ENCODE results near the gene EMC9. TPM values are rescaled to one million over a fixed set of nuclear protein-coding genes. Genes with fewer than 3 reads are reported as not detected.

The EMC9 gene
- total RNA-seq, 4 donors from 2014 or later, result 8.3 to 25.5 (median 16.9) TPM

- peak; percentile 99 for DNase-seq
- WGBS, 2 donors, result 0 to 1% methylated on average over 19 to 32 of the region's 57 CpGs
- H3K36me3 ChIP-seq, result peaks cover 22 to 23% of the 10 kb centered on the region in 2 donors
- peak in 1 of 2 donors; percentile 59 for TF ChIP-seq POLR2A (IDR thresholded peaks at IDR 0.05)
- TF ChIP-seq, protein P1, sequence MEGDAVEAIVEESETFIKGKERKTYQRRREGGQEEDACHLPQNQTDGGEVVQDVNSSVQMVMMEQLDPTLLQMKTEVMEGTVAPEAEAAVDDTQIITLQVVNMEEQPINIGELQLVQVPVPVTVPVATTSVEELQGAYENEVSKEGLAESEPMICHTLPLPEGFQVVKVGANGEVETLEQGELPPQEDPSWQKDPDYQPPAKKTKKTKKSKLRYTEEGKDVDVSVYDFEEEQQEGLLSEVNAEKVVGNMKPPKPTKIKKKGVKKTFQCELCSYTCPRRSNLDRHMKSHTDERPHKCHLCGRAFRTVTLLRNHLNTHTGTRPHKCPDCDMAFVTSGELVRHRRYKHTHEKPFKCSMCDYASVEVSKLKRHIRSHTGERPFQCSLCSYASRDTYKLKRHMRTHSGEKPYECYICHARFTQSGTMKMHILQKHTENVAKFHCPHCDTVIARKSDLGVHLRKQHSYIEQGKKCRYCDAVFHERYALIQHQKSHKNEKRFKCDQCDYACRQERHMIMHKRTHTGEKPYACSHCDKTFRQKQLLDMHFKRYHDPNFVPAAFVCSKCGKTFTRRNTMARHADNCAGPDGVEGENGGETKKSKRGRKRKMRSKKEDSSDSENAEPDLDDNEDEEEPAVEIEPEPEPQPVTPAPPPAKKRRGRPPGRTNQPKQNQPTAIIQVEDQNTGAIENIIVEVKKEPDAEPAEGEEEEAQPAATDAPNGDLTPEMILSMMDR (IDR thresholded peaks at IDR 0.05), result no peak
- peak within 1 kb of the TSS; percentile 58 to 83 (median 83) for H3K4me3 ChIP-seq (replicated peaks in 1 of 3)
- H3K9me3 ChIP-seq, result no peaks in the 10 kb centered on the region
- intact Hi-C loops (cut with DNase I), result no loop called here
- no peaks in the 10 kb centered on the region for H3K27me3 ChIP-seq
- H3K4me1 ChIP-seq, result peaks cover 19% of the 10 kb centered on the region in 2 donors
- peak within 1 kb of the TSS; percentile 37 to 75 (median 70) for H3K27ac ChIP-seq
Measured at GRCh38 chr14:24146978-24147760, 5.8 kb upstream of the EMC9 start, which contains the start of gene RNF31. Gene RNF31, plus strand, starts transcription at chr14:24147498. Its CDS starts 201 bp downstream, at chr14:24147699.

- WGBS, 2 donors, result 0 to 1% methylated on average over 17 to 25 of the region's 25 CpGs
- peaks cover 22 to 23% of the 10 kb centered on the region in 2 donors for H3K4me1 ChIP-seq
- DNase-seq, result peak; percentile 99
- no peaks in the 10 kb centered on the region for H3K27me3 ChIP-seq
- TF ChIP-seq POLR2A (IDR thresholded peaks at IDR 0.05), result peak in 1 of 2 donors; percentile 58
- TF ChIP-seq, protein P1 (IDR thresholded peaks at IDR 0.05), result no peak
- no peaks in the 10 kb centered on the region for H3K9me3 ChIP-seq
- intact Hi-C loops (cut with DNase I), result no loop called here
- H3K4me3 ChIP-seq (replicated peaks in 1 of 3), result peak within 1 kb of the TSS; percentile 58 to 83 (median 83)
- H3K27ac ChIP-seq, result peak within 1 kb of the TSS; percentile 37 to 75 (median 70)
- peaks cover 16 to 18% of the 10 kb centered on the region in 2 donors for H3K36me3 ChIP-seq
Measured at GRCh38 chr14:24146453-24146977, 5.1 kb upstream of the EMC9 start, which contains the start of gene PSME2. Gene PSME2, minus strand, starts transcription at chr14:24146610. Its CDS starts 29 bp downstream, at chr14:24146581.

DNA sequence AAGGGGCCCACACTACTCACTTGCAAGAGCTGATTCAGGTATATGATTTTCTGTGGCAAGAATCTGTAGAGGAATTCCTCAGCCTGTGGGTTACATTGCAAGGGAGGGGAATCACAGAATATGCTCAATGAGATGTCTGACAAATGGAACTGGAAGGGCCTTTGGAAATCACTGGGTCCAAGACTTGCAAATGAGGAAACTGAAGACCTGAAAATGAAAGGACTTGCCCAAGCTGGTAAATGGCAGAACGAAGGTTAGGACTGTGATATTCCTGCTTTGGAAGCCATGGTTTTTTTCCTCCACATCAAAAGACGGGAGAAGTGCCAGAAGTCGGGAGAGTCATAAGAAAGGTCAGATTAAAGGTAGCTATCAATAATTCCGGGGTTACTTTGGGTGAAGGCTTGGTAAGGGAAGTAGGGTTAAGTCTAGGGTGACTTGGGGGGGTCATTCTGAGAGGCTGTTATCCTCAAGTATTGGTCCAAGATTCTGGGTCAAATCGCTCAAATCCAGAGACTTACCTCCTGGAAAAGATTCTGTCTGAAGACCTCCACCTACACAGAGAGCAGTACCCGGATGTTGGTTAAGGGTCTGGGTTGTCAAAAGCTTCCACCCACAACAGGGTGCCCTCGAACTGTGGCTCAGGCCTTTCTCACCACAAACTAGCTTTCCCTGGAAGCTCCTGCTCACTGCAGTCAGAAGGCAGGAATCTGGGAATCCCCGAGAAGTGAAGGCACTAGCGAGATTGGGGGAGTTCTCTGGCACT lies 4.5 kb upstream of the EMC9 start:
- intact Hi-C loops (cut with DNase I), result no loop called here
- H3K9me3 ChIP-seq, result no peaks in the 10 kb centered on the region
- peak overlapping the region; percentile 28 to 83 (median 58) for H3K4me3 ChIP-seq (replicated peaks in 1 of 3)
- H3K36me3 ChIP-seq, result peaks cover 10 to 11% of the 10 kb centered on the region in 2 donors
- 20 to 23% methylated on average over 9 of the region's 9 CpGs for WGBS, 2 donors
- peaks cover 22 to 23% of the 10 kb centered on the region in 2 donors for H3K4me1 ChIP-seq
- DNase-seq, result no peak
- TF ChIP-seq POLR2A (IDR thresholded peaks at IDR 0.05), result no peak
- TF ChIP-seq, protein P1 (IDR thresholded peaks at IDR 0.05), result no peak
- peak overlapping the region; percentile 37 to 75 (median 70) for H3K27ac ChIP-seq
- no peaks in the 10 kb centered on the region for H3K27me3 ChIP-seq

GRCh38 chr14:24145219-24145618 lies 3.8 kb upstream of the EMC9 start:
- no peak overlapping the region for H3K27ac ChIP-seq
- 89 to 100% methylated on average over 2 of the region's 2 CpGs for WGBS, 2 donors
- DNase-seq, result no peak
- peaks cover 24% of the 10 kb centered on the region in 2 donors for H3K4me1 ChIP-seq
- TF ChIP-seq, protein P1 (IDR thresholded peaks at IDR 0.05), result no peak
- TF ChIP-seq POLR2A (IDR thresholded peaks at IDR 0.05), result no peak
- no peaks in the 10 kb centered on the region for H3K9me3 ChIP-seq
- intact Hi-C loops (cut with DNase I), result no loop called here
- H3K27me3 ChIP-seq, result no peaks in the 10 kb centered on the region
- no peak overlapping the region for H3K4me3 ChIP-seq (replicated peaks in 1 of 3)
- H3K36me3 ChIP-seq, result peaks cover 6 to 7% of the 10 kb centered on the region in 2 donors

Measured in thyroid gland (tissue), 4 donors.